Measurements from ENCODE around the gene IRF5.
"Not testable (repeated sequence)": the region's sequence is repeated elsewhere in the genome, so short reads cannot be mapped to it uniquely, and the experiment has no call there.

IRF5 gene

DNA sequence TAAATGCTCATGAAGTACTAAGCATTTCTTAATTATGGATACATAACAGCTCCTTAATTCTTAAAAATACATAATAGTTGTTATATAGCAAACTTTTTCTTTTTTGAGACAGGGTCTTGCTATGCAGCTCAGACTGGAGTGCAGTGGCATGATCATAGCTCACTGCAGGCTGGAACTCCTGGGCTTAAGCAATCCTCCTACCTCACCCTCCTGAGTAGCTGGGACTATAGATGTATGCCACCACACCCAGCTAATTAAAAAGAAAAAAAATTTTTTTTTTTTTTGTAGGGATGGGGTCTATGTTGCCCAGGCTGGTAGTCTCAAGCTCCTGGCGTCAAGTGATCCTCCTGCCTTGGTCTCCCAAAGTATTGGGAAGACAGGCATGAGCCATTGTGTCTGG lies 30.9 kb downstream of the IRF5 start:
- no peak for DNase-seq

GRCh38 chr7:128974241-128974934 lies 36.7 kb downstream of the IRF5 start:
- no peak for DNase-seq
- ATAC-seq: no peak

More for the DNA sequence above, 30.9 kb downstream of the IRF5 start:
- no peak for ATAC-seq

DNA sequence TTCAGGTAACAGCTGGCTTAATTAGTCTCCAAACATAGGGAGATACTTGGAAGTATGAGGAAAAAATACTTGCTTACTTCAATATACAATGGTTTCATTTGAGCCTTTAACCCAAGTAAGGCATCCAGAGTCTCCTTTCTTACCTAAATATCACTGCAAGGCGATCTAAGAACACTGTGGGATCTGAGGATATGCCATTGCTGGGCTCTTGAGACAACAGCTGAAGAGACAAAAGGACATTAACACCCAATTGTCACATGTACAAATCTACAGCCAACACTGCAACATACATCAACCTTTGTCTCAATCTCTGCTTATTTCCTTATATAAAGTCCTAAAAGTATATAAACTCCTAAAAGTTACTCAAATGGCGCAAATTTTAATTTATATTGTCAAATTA lies 44.4 kb downstream of the IRF5 start:
- ATAC-seq: no peak
- DNase-seq: no peak

DNA sequence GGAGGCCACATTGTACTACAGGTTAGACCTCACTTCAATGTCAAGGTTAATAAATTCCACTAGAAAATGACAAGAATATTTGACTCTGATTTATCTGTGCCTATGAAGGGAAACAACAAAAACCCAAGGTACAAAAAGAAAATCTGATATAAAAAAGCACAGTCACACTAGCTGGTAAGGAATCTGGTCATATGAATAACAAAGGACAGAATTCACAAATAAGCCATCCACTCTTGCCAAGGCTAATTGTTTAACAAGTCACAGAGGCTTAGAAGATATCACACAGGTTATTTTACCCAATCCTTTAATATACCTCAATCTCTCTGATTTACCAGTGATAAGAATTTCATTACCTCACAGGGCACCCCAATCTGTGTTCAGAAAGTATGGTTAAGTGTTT lies 47.9 kb downstream of the IRF5 start:
- ATAC-seq (no peak), DNase-seq (no peak)

- DNase-seq (no peak), ATAC-seq (no peak)
Observed at GRCh38 chr7:128986609-128987008, 48.9 kb downstream of the IRF5 start.

GRCh38 chr7:128988372-128988771 lies 50.6 kb downstream of the IRF5 start:
- ATAC-seq (no peak), DNase-seq (no peak)

DNA sequence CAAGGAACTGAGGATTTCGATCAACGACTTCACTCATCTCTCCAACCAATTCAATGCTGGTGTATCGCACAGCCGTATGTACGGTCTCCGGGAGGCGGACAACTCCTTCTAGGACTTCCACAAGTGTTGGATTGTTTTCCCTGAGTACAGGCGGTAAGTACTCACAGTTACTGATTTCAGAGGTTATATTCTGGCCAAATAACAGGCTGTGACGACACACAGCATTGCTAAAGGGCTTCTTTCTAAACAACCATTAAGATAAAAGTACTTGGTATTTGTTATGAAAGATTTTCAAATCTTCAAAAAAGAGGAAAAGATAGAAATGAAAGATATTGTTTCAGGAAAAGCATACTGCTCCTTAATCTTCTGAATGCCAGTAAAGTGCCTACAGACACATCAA lies 52.2 kb downstream of the IRF5 start:
- DNase-seq (no peak), ATAC-seq (no peak)

DNA sequence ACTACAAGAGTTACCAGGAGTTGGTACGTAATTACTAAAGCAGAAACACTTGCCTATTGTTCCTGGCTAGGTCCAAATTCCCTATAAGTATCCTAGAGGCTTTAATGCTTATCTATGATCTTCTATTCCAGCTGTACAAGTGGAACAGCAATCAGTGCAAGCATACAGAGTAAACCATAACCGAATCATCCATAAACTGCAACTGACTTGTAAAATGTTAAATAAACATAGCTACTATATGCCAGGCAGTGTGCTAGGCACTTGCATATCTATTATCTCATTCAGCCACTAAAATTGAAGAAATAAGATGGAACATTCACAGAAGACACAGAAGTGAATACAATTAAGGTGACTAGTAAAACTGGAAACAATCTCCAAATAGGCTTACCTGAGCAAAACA lies 55.7 kb downstream of the IRF5 start:
- DNase-seq (no peak), ATAC-seq (no peak)

- ATAC-seq, DNase-seq: not testable (repeated sequence)
Observed at GRCh38 chr7:128994560-128994959, 56.8 kb downstream of the IRF5 start.

DNA sequence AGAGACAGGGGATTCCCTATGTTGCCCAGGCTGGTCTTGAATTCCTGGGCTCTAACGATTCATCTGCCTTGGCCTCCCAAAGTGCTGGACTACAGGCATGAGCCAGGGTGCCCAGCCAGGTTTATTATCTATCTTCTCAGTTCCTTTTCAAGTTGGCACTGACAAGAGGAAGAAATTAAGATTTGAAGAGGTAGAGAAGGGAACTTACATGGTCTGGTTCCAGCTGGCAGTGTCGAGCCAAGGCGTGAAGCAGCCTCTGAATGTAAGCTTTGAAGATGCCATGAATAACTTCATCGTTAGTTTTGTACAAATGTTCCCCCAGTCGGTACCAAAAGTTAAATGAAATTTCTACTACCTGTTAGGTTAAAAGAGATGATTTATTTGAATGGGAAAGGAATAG lies 59.5 kb downstream of the IRF5 start:
- DNase-seq (no peak), ATAC-seq (no peak)
